ENCODE data around the gene AP1M1.

Gene AP1M1

GRCh38 chr19:16233081-16233776 is 35.5 kb downstream of the AP1M1 start:
- Histone ChIP-seq H3K4me1 (ENCODE audit: control insufficient read depth, insufficient read depth, low read length, unreplicated experiment) (no peaks in the 10 kb centered on the region), H3K27ac (ENCODE audit: low read depth, low read length) (no peak overlapping the region), H3K4me3 (ENCODE audit: low read depth, low read length) (no peak overlapping the region), H3K36me3 (ENCODE audit: insufficient read depth, low read length) (no peaks in the 10 kb centered on the region; the same call in 1 of the 2 replicates), H3K27me3 (ENCODE audit: insufficient read depth, low read length) (no peaks in the 10 kb centered on the region), H3K79me2 (ENCODE audit: control insufficient read depth, insufficient read depth, low read length, unreplicated experiment) (no peaks in the 10 kb centered on the region), H2AFZ (ENCODE audit: low read length, unreplicated experiment) (no peak overlapping the region)

DNA sequence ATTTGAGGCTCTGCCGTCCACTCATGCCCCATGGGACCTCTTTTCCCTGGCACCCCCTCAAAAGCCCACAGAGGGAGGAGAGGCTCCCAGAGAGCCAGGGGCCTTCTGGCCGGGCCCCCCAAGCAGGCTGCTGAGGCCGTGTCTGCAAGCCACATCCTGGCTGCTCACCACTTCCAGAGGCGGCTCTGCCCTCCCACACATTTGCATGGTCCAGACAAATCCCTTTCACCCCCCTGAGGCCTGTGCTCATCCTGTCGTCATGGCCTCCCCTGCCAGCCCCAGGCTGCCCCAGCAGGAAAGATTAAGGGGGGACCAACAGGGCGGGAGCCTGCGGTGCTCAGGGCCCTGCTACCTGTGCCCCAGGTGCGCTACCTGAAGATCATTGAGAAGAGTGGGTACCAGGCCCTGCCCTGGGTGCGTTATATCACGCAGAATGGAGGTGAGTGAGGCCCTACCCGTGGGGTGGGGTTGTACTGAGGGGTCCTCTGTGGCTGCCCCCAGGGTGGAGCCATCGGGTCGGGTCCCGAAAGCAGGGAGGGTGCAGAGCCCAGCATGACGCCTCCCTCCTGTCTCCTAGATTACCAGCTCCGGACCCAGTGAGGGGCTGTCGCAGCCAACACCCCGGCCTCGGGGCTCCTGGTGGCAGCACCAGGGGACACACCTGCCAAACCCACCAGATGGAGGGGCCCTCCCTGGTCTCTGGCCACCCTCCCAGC is 36.3 kb downstream of the AP1M1 start:
- H3K4me1 ChIP-seq (ENCODE audit: control insufficient read depth, insufficient read depth, low read length, unreplicated experiment): no peaks in the 10 kb centered on the region
- no peaks in the 10 kb centered on the region for H3K27me3 ChIP-seq (ENCODE audit: insufficient read depth, low read length)
- no peak overlapping the region for H3K4me3 ChIP-seq (ENCODE audit: low read depth, low read length)
- H3K79me2 ChIP-seq (ENCODE audit: control insufficient read depth, insufficient read depth, low read length, unreplicated experiment): no peaks in the 10 kb centered on the region
- H2AFZ ChIP-seq (ENCODE audit: low read length, unreplicated experiment): no peak overlapping the region
- no peaks in the 10 kb centered on the region; the same call in 1 of the 2 replicates for H3K36me3 ChIP-seq (ENCODE audit: insufficient read depth, low read length)
- no peak overlapping the region for H3K27ac ChIP-seq (ENCODE audit: low read depth, low read length)

DNA sequence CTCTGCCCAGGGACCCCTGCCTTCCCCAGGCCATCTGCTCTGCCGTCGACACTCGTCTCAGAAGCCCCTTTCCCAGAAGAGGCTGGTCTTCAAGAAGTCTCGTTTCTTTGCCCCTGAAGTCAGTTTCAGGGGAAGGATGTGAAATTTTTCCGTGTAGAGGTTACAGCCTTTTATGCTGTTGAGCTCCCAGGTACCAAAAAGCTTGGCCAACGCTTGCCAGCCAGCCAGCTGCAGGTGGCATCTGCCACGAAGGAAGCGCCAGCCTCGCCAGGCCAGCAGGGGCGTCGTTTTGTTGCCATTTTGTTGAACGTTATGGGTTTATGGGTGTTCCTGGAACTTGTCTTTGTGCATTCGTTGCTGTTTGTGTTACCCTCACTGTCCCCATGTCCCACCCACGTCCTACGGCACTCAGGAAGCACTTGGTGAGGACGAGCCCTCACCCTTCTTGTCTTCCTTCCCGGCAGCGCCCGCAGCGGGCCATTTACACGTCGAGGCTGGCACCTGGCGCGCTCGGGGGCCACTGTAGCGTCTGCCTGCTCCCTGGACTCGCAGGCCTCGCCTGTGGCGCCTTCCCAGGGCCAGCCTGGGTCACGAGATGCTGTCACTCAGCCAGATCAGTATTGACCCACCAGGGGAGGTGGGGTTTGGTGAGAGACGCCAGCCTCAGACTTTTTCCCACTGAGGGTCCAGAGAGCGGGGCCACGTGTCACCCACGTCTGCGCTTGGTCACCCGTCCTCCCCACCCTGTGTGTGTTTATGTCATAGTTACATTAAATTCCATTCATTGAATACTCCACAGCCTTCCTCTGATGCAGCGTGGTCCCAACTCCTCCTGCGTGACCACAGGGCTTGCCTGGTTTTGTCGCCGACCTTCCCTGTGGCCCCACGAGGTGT is 37.1 kb downstream of the AP1M1 start:
- Histone ChIP-seq H3K27ac (ENCODE audit: low read depth, low read length) (no peak overlapping the region), H3K4me1 (ENCODE audit: control insufficient read depth, insufficient read depth, low read length, unreplicated experiment) (no peaks in the 10 kb centered on the region), H3K4me3 (ENCODE audit: low read depth, low read length) (no peak overlapping the region), H2AFZ (ENCODE audit: low read length, unreplicated experiment) (no peak overlapping the region), H3K79me2 (ENCODE audit: control insufficient read depth, insufficient read depth, low read length, unreplicated experiment) (no peaks in the 10 kb centered on the region), H3K36me3 (ENCODE audit: insufficient read depth, low read length) (no peaks in the 10 kb centered on the region; the same call in 1 of the 2 replicates), H3K27me3 (ENCODE audit: insufficient read depth, low read length) (no peaks in the 10 kb centered on the region)

- no peaks in the 10 kb centered on the region for H3K4me1 ChIP-seq (ENCODE audit: control insufficient read depth, insufficient read depth, low read length, unreplicated experiment)
- H3K36me3 ChIP-seq (ENCODE audit: insufficient read depth, low read length): no peaks in the 10 kb centered on the region; the same call in 1 of the 2 replicates
- H2AFZ ChIP-seq (ENCODE audit: low read length, unreplicated experiment): no peak overlapping the region
- no peaks in the 10 kb centered on the region for H3K79me2 ChIP-seq (ENCODE audit: control insufficient read depth, insufficient read depth, low read length, unreplicated experiment)
- H3K4me3 ChIP-seq (ENCODE audit: low read depth, low read length): no peak overlapping the region
- no peaks in the 10 kb centered on the region for H3K27me3 ChIP-seq (ENCODE audit: insufficient read depth, low read length)
- no peak overlapping the region for H3K27ac ChIP-seq (ENCODE audit: low read depth, low read length)
Measured at GRCh38 chr19:16235811-16236652, 38.3 kb downstream of the AP1M1 start.

GRCh38 chr19:16244091-16244490 is 46.4 kb downstream of the AP1M1 start:
- no peaks in the 10 kb centered on the region for H3K4me1 ChIP-seq (ENCODE audit: control insufficient read depth, insufficient read depth, low read length, unreplicated experiment)
- no peak overlapping the region for H2AFZ ChIP-seq (ENCODE audit: low read length, unreplicated experiment)
- H3K79me2 ChIP-seq (ENCODE audit: control insufficient read depth, insufficient read depth, low read length, unreplicated experiment): no peaks in the 10 kb centered on the region
- H3K27me3 ChIP-seq (ENCODE audit: insufficient read depth, low read length): no peaks in the 10 kb centered on the region
- no peak overlapping the region for H3K27ac ChIP-seq (ENCODE audit: low read depth, low read length)
- H3K4me3 ChIP-seq (ENCODE audit: low read depth, low read length): no peak overlapping the region
- no peaks in the 10 kb centered on the region for H3K36me3 ChIP-seq (ENCODE audit: insufficient read depth, low read length)

DNA sequence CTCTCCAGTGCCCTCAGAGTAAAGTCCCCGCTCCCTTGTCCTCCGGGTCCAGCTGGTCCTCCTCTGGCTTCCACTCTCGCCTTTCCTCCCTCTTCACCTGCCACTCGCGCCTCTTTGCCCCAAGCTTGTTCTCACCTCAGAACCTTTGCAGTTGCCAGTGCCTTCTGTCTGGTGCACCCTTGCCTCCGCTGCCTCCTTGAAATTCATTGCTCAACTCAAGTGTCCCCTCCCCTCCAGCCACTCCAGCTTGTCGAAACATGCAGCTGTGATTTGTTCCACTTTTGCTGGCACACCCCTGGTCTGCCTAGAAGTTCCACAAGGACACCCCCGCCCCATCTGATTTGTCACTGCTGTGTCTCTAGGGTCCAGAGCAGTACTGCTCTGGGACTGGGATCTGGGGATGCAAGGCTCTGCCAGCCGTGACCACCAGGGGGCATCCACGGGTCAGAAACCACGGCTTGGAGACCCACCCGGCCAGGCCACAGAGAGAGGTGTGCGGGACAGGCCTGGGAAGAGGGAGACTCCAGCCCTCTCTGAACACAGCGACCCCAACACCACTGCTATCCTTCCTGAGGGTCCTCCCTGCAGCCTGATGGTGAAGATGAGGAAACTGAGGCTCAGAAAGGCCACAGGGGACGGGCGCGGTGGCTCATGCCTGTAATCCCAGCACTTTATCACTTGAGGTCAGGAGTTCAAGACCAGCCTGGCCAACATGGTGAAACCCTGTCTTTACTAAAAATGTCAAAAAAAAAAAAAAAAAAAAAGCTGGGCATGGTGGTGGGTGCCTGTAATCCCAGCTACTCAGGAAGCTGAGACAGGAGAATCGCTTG is 49.9 kb downstream of the AP1M1 start:
- Histone ChIP-seq H3K4me3 (ENCODE audit: low read depth, low read length) (no peak overlapping the region), H3K36me3 (ENCODE audit: insufficient read depth, low read length) (no peaks in the 10 kb centered on the region), H3K27ac (ENCODE audit: low read depth, low read length) (no peak overlapping the region), H3K27me3 (ENCODE audit: insufficient read depth, low read length) (no peaks in the 10 kb centered on the region), H2AFZ (ENCODE audit: low read length, unreplicated experiment) (no peak overlapping the region), H3K79me2 (ENCODE audit: control insufficient read depth, insufficient read depth, low read length, unreplicated experiment) (no peaks in the 10 kb centered on the region), H3K4me1 (ENCODE audit: control insufficient read depth, insufficient read depth, low read length, unreplicated experiment) (no peaks in the 10 kb centered on the region)

DNA sequence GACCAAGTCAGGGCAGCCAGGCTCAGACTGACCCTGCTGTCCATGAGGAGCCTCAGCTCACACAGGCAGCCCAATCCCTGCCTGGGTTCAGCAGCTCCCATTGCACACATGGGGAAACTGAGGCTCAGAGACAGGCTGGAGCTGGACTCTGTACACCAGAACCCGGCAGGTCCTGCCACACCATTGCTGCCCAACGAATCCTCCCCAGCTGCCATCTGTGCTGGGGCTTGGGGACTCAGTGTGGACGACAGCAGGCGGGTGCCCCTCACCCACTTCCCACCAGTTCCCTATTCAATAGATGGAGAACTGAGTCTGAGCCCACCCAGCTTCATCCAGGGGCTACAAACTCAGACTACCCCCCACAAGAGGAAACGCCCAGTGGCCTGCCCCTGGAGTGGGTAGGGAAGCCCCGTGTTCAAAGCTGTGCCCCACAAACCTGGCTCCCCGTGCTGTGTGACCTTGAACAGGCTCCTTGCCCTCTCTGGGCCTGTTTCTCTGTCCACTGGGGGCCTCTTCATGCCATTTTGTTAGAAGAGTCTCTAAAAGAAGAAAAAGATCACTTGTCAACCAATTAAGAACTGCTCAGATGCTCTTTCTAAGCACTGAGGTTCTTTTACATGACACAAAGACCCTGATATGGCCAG is 50.8 kb downstream of the AP1M1 start:
- H3K27ac ChIP-seq (ENCODE audit: low read depth, low read length): no peak overlapping the region
- no peak overlapping the region for H3K4me3 ChIP-seq (ENCODE audit: low read depth, low read length)
- no peaks in the 10 kb centered on the region for H3K4me1 ChIP-seq (ENCODE audit: control insufficient read depth, insufficient read depth, low read length, unreplicated experiment)
- no peaks in the 10 kb centered on the region for H3K27me3 ChIP-seq (ENCODE audit: insufficient read depth, low read length)
- no peaks in the 10 kb centered on the region for H3K36me3 ChIP-seq (ENCODE audit: insufficient read depth, low read length)
- H3K79me2 ChIP-seq (ENCODE audit: control insufficient read depth, insufficient read depth, low read length, unreplicated experiment): no peaks in the 10 kb centered on the region
- H2AFZ ChIP-seq (ENCODE audit: low read length, unreplicated experiment): no peak overlapping the region

DNA sequence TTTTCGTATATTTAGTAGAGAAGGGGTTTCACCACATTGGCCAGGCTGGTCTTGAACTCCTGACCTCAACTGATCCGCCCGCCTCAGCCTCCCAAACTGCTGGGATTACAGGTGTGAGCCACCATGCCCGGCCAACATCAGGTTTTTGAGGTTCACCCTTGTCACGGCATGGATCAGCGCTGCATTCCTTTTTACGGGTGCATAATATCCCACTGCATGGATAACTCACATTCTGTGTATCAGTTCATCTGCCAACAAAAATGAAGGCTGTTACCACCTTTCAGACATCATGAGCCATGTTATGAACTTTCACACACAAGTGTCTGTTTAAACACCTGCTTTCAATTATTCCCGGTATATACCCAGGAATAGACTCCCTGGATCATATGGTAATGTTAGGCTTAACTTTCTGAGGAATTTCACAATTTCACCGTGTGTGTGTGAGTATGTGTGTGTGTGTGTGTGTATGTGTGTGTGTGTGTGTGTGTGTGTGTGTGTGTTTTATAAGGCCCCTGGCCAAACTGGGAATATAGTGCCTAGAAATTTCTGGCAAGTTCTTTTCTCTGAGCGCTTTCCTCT is 52.2 kb downstream of the AP1M1 start:
- Histone ChIP-seq H3K4me1 (ENCODE audit: control insufficient read depth, insufficient read depth, low read length, unreplicated experiment) (no peaks in the 10 kb centered on the region), H3K79me2 (ENCODE audit: control insufficient read depth, insufficient read depth, low read length, unreplicated experiment) (no peaks in the 10 kb centered on the region), H3K27ac (ENCODE audit: low read depth, low read length) (no peak overlapping the region), H3K36me3 (ENCODE audit: insufficient read depth, low read length) (no peaks in the 10 kb centered on the region), H3K4me3 (ENCODE audit: low read depth, low read length) (no peak overlapping the region), H2AFZ (ENCODE audit: low read length, unreplicated experiment) (no peak overlapping the region), H3K27me3 (ENCODE audit: insufficient read depth, low read length) (no peaks in the 10 kb centered on the region)
